Measurements from ENCODE around the gene SLC43A2.

SLC43A2 gene

GRCh38 chr17:1580979-1581676, 47.5 kb downstream of the SLC43A2 start:
- Histone ChIP-seq H3F3A (ENCODE audit: insufficient read depth, low read length) (no peaks in the 10 kb centered on the region), H3K4me1 (ENCODE audit: low read length) (0 out of 2 replicates have a peak, but pooled peaks cover 6% of the 10 kb centered on the region), H3K9me3 (replicated peaks; ENCODE audit: insufficient read depth, low read length) (no peaks in the 10 kb centered on the region), H3K79me2 (ENCODE audit: low read length) (no peaks in the 10 kb centered on the region), H3K9me2 (replicated peaks; ENCODE audit: insufficient read depth, low read length) (no peaks in the 10 kb centered on the region), H3K4me2 (ENCODE audit: low read depth, low read length) (peak overlapping the region; percentile 24; the same call in 1 of the 2 replicates), H3K36me3 (replicated peaks; ENCODE audit: insufficient read depth, low read length) (no peaks in the 10 kb centered on the region), H3K4me3 (ENCODE audit: low read length) (no peak overlapping the region), H3K27ac (ENCODE audit: low read length) (peak overlapping the region; percentile 8; the same call in 1 of the 2 replicates), H3K9ac (ENCODE audit: low read length) (no peak overlapping the region), H3K27me3 (replicated peaks; ENCODE audit: insufficient read depth, low read length) (no peaks in the 10 kb centered on the region), H4K20me1 (ENCODE audit: insufficient read depth, low read length) (no peaks in the 10 kb centered on the region), H2AFZ (ENCODE audit: low read length) (0 out of 2 replicates have a peak overlapping the region, but pooled peaks have one; percentile 6)
- no peak for TF ChIP-seq EZH2phosphoT487 (IDR thresholded peaks at IDR 0.05; ENCODE audit: low read length)
- TF ChIP-seq CTCF (IDR thresholded peaks at IDR 0.05; ENCODE audit: low read length): no peak
- no peak for TF ChIP-seq EZH2 (optimal IDR thresholded peaks at IDR 0.05; ENCODE audit: low read depth, low read length)
- no peak for DNase-seq

DNA sequence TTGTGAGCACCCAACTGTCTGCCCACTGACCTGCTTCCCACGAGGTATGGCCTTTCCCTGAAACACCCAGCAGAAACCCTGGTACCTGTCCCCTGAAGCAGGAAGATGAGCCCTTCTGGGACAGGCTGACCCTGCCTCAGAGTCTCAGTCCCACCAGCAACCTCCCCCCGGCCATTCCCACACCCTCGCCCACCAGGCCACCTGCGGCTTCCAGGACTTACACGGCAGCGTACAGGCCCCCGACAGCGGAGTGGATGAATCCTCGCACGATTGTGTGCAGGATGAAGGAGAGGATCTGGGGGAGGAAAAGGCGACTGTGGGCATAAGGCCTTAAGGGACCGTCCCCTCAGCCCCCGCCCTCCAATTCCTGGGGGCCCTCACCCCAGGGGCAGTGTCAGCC, 50.6 kb downstream of the SLC43A2 start:
- Histone ChIP-seq H3F3A (ENCODE audit: insufficient read depth, low read length) (no peaks in the 10 kb centered on the region), H3K27ac (ENCODE audit: low read length) (no peak overlapping the region), H3K9me3 (replicated peaks; ENCODE audit: insufficient read depth, low read length) (no peaks in the 10 kb centered on the region), H3K9ac (ENCODE audit: low read length) (no peak overlapping the region), H3K4me3 (ENCODE audit: low read length) (no peak overlapping the region), H2AFZ (ENCODE audit: low read length) (no peak overlapping the region), H3K36me3 (replicated peaks; ENCODE audit: insufficient read depth, low read length) (no peaks in the 10 kb centered on the region), H3K4me2 (ENCODE audit: low read depth, low read length) (no peak overlapping the region), H4K20me1 (ENCODE audit: insufficient read depth, low read length) (no peaks in the 10 kb centered on the region), H3K79me2 (ENCODE audit: low read length) (no peaks in the 10 kb centered on the region), H3K9me2 (replicated peaks; ENCODE audit: insufficient read depth, low read length) (no peaks in the 10 kb centered on the region), H3K27me3 (replicated peaks; ENCODE audit: insufficient read depth, low read length) (no peaks in the 10 kb centered on the region), H3K4me1 (ENCODE audit: low read length) (0 out of 2 replicates have a peak, but pooled peaks cover 6% of the 10 kb centered on the region)
- TF ChIP-seq CTCF (IDR thresholded peaks at IDR 0.05; ENCODE audit: low read length) (no peak), EZH2phosphoT487 (IDR thresholded peaks at IDR 0.05; ENCODE audit: low read length) (no peak), EZH2 (optimal IDR thresholded peaks at IDR 0.05; ENCODE audit: low read depth, low read length) (no peak)
- DNase-seq: no peak

GRCh38 chr17:1577583-1578013, 51.0 kb downstream of the SLC43A2 start:
- DNase-seq: no peak
- no peak overlapping the region for H3K4me3 ChIP-seq (ENCODE audit: low read length)
- H4K20me1 ChIP-seq (ENCODE audit: insufficient read depth, low read length): no peaks in the 10 kb centered on the region
- no peaks in the 10 kb centered on the region for H3K27me3 ChIP-seq (replicated peaks; ENCODE audit: insufficient read depth, low read length)
- H3K9ac ChIP-seq (ENCODE audit: low read length): no peak overlapping the region
- no peak overlapping the region for H2AFZ ChIP-seq (ENCODE audit: low read length)
- H3K27ac ChIP-seq (ENCODE audit: low read length): no peak overlapping the region
- no peaks in the 10 kb centered on the region for H3F3A ChIP-seq (ENCODE audit: insufficient read depth, low read length)
- TF ChIP-seq EZH2phosphoT487 (IDR thresholded peaks at IDR 0.05; ENCODE audit: low read length) (no peak), CTCF (IDR thresholded peaks at IDR 0.05; ENCODE audit: low read length) (no peak), EZH2 (optimal IDR thresholded peaks at IDR 0.05; ENCODE audit: low read depth, low read length) (no peak)
- H3K9me3 ChIP-seq (replicated peaks; ENCODE audit: insufficient read depth, low read length): no peaks in the 10 kb centered on the region
- no peaks in the 10 kb centered on the region for H3K79me2 ChIP-seq (ENCODE audit: low read length)
- H3K9me2 ChIP-seq (replicated peaks; ENCODE audit: insufficient read depth, low read length): no peaks in the 10 kb centered on the region
- no peaks in the 10 kb centered on the region for H3K36me3 ChIP-seq (replicated peaks; ENCODE audit: insufficient read depth, low read length)
- H3K4me2 ChIP-seq (ENCODE audit: low read depth, low read length): no peak overlapping the region
- 0 out of 2 replicates have a peak, but pooled peaks cover 6% of the 10 kb centered on the region for H3K4me1 ChIP-seq (ENCODE audit: low read length)

All from MM.1S (cell line).